Measurements from ENCODE around the gene CATSPERZ. TPM values are rescaled to one million over a fixed set of nuclear protein-coding genes. Genes with fewer than 3 reads are reported as not detected.

Gene CATSPERZ
- total RNA-seq, 1 donor from 2014 or later = not detected

DNA sequence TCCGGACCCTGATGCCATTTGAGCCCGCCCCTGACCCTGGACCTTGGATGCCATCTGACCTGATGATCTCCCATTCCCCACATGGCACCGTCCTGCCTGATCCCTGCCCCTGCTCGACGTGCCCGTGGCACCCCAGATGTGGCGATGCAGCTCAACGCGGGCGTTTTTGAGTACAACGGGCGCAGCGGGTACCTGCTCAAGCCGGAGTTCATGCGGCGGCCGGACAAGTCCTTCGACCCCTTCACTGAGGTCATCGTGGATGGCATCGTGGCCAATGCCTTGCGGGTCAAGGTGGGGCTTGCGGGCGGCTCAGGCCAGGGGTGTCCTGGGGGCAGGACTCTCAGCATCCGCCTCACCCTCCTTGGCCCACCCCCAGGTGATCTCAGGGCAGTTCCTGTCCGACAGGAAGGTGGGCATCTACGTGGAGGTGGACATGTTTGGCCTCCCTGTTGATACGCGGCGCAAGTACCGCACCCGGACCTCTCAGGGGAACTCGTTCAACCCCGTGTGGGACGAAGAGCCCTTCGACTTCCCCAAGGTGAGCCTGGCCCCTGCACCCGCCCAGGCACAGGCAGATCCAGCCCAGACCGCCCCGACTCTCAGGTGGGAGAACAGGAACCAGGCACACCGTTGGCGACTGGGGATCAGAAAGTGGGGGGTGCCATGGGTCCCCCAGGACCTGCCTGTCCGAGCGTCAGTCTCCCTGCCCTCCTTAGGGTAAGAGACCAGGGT is 37.7 kb upstream of the CATSPERZ start:
- H3K27me3 ChIP-seq = no peaks in the 10 kb centered on the region
- no peak overlapping the region for H3K27ac ChIP-seq
- TF ChIP-seq, protein P1, sequence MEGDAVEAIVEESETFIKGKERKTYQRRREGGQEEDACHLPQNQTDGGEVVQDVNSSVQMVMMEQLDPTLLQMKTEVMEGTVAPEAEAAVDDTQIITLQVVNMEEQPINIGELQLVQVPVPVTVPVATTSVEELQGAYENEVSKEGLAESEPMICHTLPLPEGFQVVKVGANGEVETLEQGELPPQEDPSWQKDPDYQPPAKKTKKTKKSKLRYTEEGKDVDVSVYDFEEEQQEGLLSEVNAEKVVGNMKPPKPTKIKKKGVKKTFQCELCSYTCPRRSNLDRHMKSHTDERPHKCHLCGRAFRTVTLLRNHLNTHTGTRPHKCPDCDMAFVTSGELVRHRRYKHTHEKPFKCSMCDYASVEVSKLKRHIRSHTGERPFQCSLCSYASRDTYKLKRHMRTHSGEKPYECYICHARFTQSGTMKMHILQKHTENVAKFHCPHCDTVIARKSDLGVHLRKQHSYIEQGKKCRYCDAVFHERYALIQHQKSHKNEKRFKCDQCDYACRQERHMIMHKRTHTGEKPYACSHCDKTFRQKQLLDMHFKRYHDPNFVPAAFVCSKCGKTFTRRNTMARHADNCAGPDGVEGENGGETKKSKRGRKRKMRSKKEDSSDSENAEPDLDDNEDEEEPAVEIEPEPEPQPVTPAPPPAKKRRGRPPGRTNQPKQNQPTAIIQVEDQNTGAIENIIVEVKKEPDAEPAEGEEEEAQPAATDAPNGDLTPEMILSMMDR (IDR thresholded peaks at IDR 0.05) = no peak
- peaks cover 74% of the 10 kb centered on the region for H3K36me3 ChIP-seq
- no peak for ATAC-seq
- peak; percentile 64 for DNase-seq
- no peak overlapping the region for H3K4me3 ChIP-seq
- intact Hi-C loops (cut with DNase I) = no loop called here
- H3K9me3 ChIP-seq = no peaks in the 10 kb centered on the region
- peaks cover 5% of the 10 kb centered on the region for H3K4me1 ChIP-seq

DNA sequence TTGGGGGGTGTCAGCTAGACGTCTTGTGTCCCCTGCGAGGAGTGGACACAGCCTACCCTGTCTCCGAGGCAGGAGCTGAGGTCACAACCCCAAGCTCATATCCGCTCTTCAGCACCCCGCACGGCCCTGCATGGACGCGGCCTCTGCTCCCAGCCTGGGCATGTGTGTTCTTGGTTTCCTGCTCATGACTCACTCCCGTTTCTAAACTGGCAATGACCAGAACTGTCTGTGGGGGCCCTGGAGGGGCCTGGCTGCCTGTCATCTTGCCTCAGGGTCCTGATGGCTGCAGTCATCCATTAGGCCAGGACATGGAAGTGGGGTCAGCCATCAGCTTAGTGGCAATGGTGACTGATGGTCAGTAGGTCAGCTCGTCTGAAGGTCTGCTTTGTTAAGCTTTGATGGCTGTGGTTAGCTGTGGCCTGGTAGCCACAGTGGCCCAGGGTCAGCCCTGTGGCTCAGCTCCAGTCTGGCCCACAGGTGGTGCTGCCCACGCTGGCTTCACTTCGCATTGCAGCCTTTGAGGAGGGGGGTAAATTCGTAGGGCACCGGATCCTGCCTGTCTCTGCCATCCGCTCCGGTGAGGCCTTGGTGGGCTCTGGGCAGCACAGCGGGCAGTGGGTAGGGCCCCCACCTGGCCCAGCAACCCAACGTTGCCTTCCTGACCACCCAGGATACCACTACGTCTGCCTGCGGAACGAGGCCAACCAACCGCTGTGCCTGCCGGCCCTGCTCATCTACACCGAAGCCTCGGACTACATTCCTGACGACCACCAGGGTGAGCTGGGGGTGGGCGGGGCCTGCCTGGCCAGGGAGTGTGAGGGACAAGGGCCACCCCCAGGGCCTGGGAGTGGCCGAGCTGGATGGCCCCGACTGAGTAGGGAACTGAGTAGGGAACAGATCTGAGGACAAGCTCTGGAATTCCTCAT is 36.9 kb upstream of the CATSPERZ start:
- Histone ChIP-seq H3K4me1 (peaks cover 13% of the 10 kb centered on the region), H3K27me3 (no peaks in the 10 kb centered on the region), H3K4me3 (no peak overlapping the region), H3K27ac (no peak overlapping the region), H3K9me3 (no peaks in the 10 kb centered on the region), H3K36me3 (peaks cover 68% of the 10 kb centered on the region)
- TF ChIP-seq, protein P1 (IDR thresholded peaks at IDR 0.05) = no peak
- intact Hi-C loops (cut with DNase I) = no loop called here
- DNase-seq = peak; percentile 65
- ATAC-seq = no peak

DNA sequence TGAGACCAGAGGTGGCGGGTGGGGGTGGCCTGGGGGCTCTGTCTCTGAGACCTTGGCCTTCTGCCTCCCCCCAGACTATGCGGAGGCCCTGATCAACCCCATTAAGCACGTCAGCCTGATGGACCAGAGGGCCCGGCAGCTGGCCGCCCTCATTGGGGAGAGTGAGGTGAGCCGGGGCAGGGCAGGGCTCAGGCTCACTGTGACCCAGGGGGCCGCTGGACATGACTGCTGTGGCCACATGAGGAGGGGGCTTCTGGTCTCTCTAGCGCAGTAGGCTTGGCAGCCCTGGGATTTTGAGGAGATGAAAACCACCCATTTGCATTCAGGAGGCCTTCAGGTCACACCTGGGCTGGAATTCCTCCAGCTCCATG is 36.2 kb upstream of the CATSPERZ start:
- intact Hi-C loops (cut with DNase I) = no loop called here
- no peak for ATAC-seq
- no peaks in the 10 kb centered on the region for H3K27me3 ChIP-seq
- H3K4me1 ChIP-seq = peaks cover 20% of the 10 kb centered on the region
- H3K9me3 ChIP-seq = no peaks in the 10 kb centered on the region
- H3K4me3 ChIP-seq = no peak overlapping the region
- peaks cover 61% of the 10 kb centered on the region for H3K36me3 ChIP-seq
- TF ChIP-seq, protein P1 (IDR thresholded peaks at IDR 0.05) = no peak
- DNase-seq = no peak
- H3K27ac ChIP-seq = no peak overlapping the region

DNA sequence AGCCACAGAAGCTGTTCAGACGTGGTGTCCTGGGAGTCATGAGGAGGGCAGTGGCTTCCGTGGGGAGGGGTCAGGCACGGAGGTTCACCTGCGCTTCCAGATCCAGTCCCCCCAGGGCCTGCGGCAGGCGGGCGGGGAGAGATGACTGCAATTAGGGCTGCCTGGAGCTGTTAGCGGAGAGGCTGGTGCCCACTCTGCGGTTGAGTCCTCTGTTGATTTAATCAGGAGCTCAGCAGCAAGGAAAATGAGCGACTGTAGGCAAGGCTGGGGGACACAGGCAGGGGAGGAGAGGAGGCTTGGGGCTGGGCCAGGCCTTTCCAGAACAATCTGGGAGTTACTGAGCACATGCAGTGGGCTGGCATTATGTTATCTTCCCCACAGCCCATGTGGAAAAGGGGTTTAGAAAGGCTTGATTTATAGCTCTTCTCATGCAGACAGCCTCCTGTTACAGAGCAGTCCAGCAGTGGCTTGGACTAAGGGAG is 35.7 kb upstream of the CATSPERZ start:
- Histone ChIP-seq H3K4me1 (peaks cover 20% of the 10 kb centered on the region), H3K27ac (no peak overlapping the region), H3K27me3 (no peaks in the 10 kb centered on the region), H3K36me3 (peaks cover 56% of the 10 kb centered on the region), H3K4me3 (no peak overlapping the region), H3K9me3 (no peaks in the 10 kb centered on the region)
- no peak for DNase-seq
- intact Hi-C loops (cut with DNase I) = no loop called here
- TF ChIP-seq, protein P1 (IDR thresholded peaks at IDR 0.05) = no peak
- no peak for ATAC-seq

DNA sequence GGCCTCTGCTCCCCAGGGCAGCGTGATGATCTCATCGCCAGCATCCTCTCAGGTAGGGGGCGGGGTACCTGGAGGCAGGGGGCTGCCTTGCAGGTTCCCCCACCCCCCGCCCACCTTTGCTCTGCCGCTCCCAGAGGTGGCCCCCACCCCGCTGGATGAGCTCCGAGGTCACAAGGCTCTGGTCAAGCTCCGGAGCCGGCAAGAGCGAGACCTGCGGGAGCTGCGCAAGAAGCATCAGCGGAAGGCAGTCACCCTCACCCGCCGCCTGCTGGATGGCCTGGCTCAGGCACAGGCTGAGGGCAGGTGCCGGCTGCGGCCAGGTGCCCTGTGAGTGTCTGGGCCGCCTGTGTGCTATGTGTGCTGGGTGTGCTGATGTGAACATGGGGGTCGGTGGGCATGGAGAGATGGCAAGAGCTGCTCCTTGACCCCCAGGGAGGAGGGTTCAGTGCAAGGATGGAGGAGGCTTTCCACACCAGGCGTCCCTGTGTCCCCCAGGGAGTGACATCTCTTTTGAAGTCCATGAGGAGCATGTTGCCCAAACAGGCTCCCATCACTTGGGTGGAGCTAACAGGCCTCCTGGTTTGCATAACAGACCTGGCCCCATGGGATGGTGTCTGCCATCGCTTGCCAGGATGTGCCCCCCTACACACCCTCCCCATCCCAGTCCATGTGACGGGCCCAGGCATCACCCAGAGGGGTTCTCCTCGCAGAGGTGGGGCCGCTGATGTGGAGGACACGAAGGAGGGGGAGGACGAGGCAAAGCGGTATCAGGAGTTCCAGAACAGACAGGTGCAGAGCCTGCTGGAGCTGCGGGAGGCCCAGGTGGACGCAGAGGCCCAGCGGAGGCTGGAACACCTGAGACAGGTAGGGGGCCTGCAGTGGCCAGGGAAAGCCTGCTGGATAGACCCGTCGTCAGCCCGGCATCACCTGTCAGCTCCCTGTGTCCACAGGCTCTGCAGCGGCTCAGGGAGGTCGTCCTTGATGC is 34.7 kb upstream of the CATSPERZ start:
- Histone ChIP-seq H3K27me3 (no peaks in the 10 kb centered on the region), H3K36me3 (peaks cover 54% of the 10 kb centered on the region), H3K27ac (no peak overlapping the region), H3K9me3 (no peaks in the 10 kb centered on the region), H3K4me3 (no peak overlapping the region), H3K4me1 (peaks cover 20% of the 10 kb centered on the region)
- TF ChIP-seq, protein P1 (IDR thresholded peaks at IDR 0.05) = no peak
- DNase-seq (no peak), ATAC-seq (no peak)
- intact Hi-C loops (cut with DNase I) = no loop called here
